ENCODE data around the gene MTFR2.

MTFR2 gene

DNA sequence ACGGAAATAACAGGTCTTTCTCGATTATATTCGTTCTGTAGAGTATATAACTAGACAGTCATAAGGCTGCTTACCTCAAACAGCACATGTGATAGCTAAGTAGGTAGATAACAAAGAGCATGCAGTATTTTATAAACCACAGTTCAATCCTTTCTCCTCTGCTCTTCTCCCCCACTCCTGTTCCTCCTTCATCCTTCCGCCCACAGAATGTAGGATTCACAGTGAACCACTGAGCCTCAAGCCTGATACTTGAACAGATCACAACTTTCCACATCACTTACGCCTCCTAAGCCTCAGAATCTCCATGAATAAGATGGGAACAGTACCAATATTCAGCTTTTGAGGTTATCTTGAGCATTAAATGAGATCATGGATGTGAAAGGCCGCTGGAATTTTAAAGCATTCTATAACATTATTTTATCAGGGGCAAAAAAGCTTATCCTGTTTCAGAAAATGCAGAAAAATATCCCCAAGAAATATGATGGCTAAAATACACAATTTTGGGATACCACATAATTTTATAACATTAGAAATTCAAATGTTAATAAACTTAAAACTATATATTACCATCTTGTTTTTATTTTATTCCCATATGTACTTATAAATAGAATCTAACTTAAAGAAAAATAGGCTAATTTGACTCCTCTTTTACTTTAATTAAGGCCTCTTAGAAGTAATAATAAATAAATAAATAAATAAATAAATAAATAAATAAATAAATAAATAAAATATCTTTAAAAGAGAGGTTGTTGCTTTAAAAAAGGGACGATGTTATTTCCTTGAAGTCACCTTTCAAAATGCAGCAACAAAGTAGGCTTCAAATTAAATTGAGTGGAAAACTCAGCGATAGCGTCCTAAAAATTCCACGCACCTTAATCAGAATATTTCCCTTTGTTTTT, 33.4 kb downstream of the MTFR2 start:
- TF ChIP-seq, protein P1, sequence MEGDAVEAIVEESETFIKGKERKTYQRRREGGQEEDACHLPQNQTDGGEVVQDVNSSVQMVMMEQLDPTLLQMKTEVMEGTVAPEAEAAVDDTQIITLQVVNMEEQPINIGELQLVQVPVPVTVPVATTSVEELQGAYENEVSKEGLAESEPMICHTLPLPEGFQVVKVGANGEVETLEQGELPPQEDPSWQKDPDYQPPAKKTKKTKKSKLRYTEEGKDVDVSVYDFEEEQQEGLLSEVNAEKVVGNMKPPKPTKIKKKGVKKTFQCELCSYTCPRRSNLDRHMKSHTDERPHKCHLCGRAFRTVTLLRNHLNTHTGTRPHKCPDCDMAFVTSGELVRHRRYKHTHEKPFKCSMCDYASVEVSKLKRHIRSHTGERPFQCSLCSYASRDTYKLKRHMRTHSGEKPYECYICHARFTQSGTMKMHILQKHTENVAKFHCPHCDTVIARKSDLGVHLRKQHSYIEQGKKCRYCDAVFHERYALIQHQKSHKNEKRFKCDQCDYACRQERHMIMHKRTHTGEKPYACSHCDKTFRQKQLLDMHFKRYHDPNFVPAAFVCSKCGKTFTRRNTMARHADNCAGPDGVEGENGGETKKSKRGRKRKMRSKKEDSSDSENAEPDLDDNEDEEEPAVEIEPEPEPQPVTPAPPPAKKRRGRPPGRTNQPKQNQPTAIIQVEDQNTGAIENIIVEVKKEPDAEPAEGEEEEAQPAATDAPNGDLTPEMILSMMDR (conservative IDR thresholded peaks at IDR 0.05; ENCODE audit: low read depth, low read length) = no peak
- DNase-seq (ENCODE audit: low read depth) = no peak
- no peak overlapping the region for H3K4me3 ChIP-seq (ENCODE audit: low read length)

DNA sequence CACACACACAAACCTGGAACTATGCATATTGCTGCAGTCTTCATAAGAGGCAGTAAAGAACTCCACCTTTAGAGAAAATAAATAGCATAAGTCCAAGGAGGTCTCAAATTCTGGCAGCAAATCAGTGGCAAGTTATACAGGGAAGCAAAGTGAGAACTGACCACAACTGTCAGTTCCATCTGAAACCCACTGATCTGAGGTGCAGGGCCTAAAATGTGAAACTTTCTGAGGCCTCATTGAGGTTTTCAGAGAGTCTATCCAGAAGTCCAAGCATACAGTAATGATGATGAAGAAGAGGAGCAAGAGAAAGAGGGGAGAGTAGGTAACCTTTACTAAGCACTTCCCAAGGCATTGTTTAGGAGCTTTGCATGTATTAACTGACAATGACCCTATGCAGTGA, 36.3 kb downstream of the MTFR2 start:
- no peak for DNase-seq (ENCODE audit: low read depth)
- TF ChIP-seq, protein P1 (conservative IDR thresholded peaks at IDR 0.05; ENCODE audit: low read depth, low read length) = no peak
- no peak overlapping the region for H3K4me3 ChIP-seq (ENCODE audit: low read length)

DNA sequence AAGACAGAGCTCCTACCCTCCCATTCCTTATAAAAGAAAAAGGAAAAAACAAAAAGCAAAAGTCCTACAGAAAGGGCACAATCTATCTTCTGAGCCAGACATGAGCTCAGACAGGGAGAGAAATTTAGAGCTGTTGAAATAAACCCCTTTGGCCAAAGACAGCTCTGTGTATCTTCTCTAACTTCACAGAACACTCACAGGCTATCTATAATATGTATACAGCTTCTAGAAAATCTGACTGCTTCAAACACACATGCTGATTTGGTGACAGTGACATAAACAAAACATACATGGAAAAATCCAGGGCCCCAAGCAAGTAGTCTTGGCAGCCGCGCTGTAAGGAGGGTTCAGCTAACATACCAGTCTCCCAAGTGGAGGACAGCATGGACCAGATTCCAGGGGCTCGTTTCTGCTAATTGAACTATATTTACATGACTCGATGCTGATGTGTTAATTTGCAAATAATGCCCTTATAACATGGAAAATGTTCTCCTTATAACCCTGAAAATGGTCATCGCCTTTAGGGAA, 37.0 kb downstream of the MTFR2 start:
- H3K4me3 ChIP-seq (ENCODE audit: low read length) = no peak overlapping the region
- TF ChIP-seq, protein P1 (conservative IDR thresholded peaks at IDR 0.05; ENCODE audit: low read depth, low read length) = no peak
- DNase-seq (ENCODE audit: low read depth) = no peak

DNA sequence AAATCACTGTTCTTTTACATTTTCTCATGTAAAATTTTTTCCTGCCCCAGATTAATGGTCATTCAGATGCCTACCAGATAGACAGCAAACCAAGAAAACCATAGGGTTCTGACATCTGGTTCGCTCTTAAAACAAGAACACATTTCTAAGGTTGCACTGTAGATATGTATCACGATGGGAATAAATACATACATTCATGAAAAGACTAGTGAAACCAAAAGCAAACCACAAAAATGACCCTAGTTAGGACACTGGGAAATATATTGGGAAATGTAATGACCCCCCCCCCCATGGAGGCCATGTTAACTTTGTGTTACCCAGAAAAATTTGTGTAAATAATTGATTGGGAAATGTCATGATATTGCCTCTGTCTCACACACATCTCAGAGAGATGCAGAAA, 37.5 kb downstream of the MTFR2 start:
- TF ChIP-seq, protein P1 (conservative IDR thresholded peaks at IDR 0.05; ENCODE audit: low read depth, low read length) = no peak
- no peak overlapping the region for H3K4me3 ChIP-seq (ENCODE audit: low read length)
- DNase-seq (ENCODE audit: low read depth) = no peak

DNA sequence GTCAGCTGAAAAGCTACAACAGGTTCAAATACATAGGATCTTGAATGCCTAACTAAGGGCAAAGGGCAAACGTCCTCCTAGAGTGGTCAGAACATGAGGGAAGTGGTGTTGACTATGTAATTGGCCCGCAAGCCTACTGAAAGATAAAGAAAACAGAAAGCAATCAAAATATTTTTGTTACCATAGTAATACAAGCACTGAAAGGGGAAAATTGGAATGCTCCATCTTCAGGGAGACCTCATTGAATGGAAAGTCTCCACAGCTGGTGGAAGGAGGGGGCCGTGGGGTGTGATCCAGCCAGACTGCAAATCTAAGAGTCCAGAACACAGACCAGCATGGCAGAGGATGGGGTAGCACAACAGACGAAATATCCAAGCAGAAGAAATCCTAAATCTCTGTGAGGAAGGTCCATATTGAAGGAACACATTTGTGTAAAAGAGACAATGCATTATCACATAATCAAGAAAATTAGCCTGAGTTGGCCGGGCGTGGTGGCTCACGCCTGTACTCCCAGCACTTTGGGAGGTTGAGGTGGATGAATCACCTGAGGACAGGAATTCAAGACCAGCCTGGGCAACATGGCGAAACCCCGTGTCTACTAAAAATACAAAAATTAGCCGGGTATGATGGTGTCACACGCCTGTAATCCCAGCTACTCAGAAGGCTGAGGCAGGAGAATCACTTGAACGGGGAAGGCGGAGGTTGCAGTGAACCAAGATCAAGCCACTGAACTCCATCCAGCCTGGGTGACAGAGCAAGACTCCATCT, 39.5 kb downstream of the MTFR2 start:
- TF ChIP-seq, protein P1 (conservative IDR thresholded peaks at IDR 0.05; ENCODE audit: low read depth, low read length) = no peak
- H3K4me3 ChIP-seq (ENCODE audit: low read length) = no peak overlapping the region
- DNase-seq (ENCODE audit: low read depth) = no peak

DNA sequence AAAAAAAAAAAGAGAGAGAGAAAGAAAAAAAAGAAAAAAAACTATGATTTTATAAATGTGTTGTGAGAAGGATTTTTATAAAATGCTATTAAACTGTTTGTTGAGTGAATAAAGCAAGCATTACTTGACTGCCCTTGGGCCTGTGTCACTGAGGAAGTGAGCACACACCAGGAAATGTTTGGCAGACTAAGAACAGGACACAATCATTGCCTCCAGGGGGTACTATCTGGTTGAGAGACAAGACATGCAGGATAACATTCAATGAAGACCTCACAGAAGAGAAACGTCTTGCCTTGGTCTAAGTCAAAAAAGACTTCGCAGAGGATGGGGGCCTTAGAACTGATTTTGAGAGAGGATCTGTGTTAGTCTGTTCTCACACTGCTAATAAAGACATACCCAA, 40.6 kb downstream of the MTFR2 start:
- TF ChIP-seq, protein P1 (conservative IDR thresholded peaks at IDR 0.05; ENCODE audit: low read depth, low read length) = no peak
- DNase-seq (ENCODE audit: low read depth) = no peak
- no peak overlapping the region for H3K4me3 ChIP-seq (ENCODE audit: low read length)
